Colonic mucosa (tissue), 4 donors: ENCODE measurements around the gene PKD2L2. TPM values are rescaled to one million over a fixed set of nuclear protein-coding genes. Genes with fewer than 3 reads are reported as not detected.

ENCODE experiments used
- DNase-seq: peaks from one replicate; pipeline ENCODE4 v3.0.0-alpha.2; 2020
- H3K27ac ChIP-seq: fragments of 200-600 bp; one replicate; pipeline ENCODE4 v1.8.0; 2021
- H3K27me3 ChIP-seq: fragments of 200-600 bp; one replicate; pipeline ENCODE4 v1.8.0; 2021
- H3K36me3 ChIP-seq: fragments of 200-600 bp; one replicate; pipeline ENCODE4 v1.8.0; 2021
- H3K4me1 ChIP-seq: fragments of 200-600 bp; one replicate; pipeline ENCODE4 v1.8.0; 2021; ENCODE audit warnings: mild to moderate bottlenecking
- H3K4me3 ChIP-seq: fragments of 200-600 bp; one replicate; pipeline ENCODE4 v1.8.0; 2021
- H3K9ac ChIP-seq, 2 donors: one replicate each; pipeline ENCODE4 v1.7.0; 2013; ENCODE audit warnings: control low read depth in 2 of 2, low read depth in 2 of 2, low read length in 2 of 2
- H3K9me3 ChIP-seq: fragments of 200-600 bp; one replicate; pipeline ENCODE4 v1.8.0; 2021
- CTCF ChIP-seq: fragments of 200-600 bp; IDR thresholded peaks from one replicate; pipeline ENCODE4 v1.8.0; 2022; ENCODE audit warnings: antibody characterized with exemption, mild to moderate bottlenecking
- intact Hi-C: fragments of 100-400 bp; cut with DNase I; formaldehyde crosslinking; loops from one replicate; pipeline ENCODE4 v1.14.1; 2022
- total RNA-seq, 2 donors: library from RNA; stranded (reverse); fragmentation: NEBNext Ultra II Directional in 1 of 2; extraction: Animal tissue kit (Norgen Biotek cat#: 25700) in 1 of 2; gene quantifications; one replicate each; pipeline ENCODE4 v1.2.1, GENCODE V29; 2021
- donor health status: healthy.
- donor health status: DM: no; HTN: no; CAD: no.
- donor health status: DM: no; HTN: no; CAD: no.

The PKD2L2 gene
- total RNA-seq, 2 donors from 2014 or later, result not detected

GRCh38 chr5:137894586-137894985 lies 5.3 kb downstream of the PKD2L2 start:
- DNase-seq, result no peak
- H3K4me1 ChIP-seq, result no peaks in the 10 kb centered on the region
- no peaks in the 10 kb centered on the region for H3K36me3 ChIP-seq
- H3K4me3 ChIP-seq, result no peak overlapping the region
- no peak for TF ChIP-seq CTCF
- no peaks in the 10 kb centered on the region for H3K9me3 ChIP-seq
- H3K27ac ChIP-seq, result no peak overlapping the region
- intact Hi-C loops, result no loop called here
- no peak overlapping the region for H3K9ac ChIP-seq
- H3K27me3 ChIP-seq, result no peaks in the 10 kb centered on the region

DNA sequence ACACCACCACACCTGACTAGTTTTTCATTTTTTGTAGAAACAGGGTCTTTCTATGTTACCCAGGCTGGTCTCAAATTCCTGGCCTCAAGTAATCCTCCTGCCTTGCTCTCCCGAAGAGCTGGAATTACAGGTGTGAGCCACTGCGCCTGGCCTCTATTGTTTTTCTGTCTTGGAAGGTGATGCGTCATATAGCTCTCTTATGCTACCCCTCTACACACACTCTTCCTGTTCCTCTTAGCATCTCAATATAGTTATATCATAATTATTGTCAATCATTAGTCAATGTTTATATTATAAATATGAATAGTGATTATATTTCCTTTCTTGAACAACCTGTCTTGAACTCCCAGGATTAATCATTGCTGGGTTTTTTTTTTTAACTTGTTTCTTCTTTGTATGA lies 7.3 kb downstream of the PKD2L2 start:
- no peaks in the 10 kb centered on the region for H3K9me3 ChIP-seq
- no peak for TF ChIP-seq CTCF
- H3K4me3 ChIP-seq, result no peak overlapping the region
- DNase-seq, result no peak
- no peaks in the 10 kb centered on the region for H3K4me1 ChIP-seq
- H3K27ac ChIP-seq, result no peak overlapping the region
- no peaks in the 10 kb centered on the region for H3K36me3 ChIP-seq
- no peaks in the 10 kb centered on the region for H3K27me3 ChIP-seq
- no peak overlapping the region for H3K9ac ChIP-seq
- intact Hi-C loops, result no loop called here

- Histone ChIP-seq H3K9me3 (no peaks in the 10 kb centered on the region), H3K27ac (no peak overlapping the region), H3K9ac (no peak overlapping the region), H3K36me3 (no peaks in the 10 kb centered on the region), H3K4me1 (no peaks in the 10 kb centered on the region), H3K4me3 (no peak overlapping the region), H3K27me3 (no peaks in the 10 kb centered on the region)
- TF ChIP-seq CTCF, result no peak
- no peak for DNase-seq
- intact Hi-C loops, result no loop called here
Measured at GRCh38 chr5:137899493-137899892, 10.2 kb downstream of the PKD2L2 start.

DNA sequence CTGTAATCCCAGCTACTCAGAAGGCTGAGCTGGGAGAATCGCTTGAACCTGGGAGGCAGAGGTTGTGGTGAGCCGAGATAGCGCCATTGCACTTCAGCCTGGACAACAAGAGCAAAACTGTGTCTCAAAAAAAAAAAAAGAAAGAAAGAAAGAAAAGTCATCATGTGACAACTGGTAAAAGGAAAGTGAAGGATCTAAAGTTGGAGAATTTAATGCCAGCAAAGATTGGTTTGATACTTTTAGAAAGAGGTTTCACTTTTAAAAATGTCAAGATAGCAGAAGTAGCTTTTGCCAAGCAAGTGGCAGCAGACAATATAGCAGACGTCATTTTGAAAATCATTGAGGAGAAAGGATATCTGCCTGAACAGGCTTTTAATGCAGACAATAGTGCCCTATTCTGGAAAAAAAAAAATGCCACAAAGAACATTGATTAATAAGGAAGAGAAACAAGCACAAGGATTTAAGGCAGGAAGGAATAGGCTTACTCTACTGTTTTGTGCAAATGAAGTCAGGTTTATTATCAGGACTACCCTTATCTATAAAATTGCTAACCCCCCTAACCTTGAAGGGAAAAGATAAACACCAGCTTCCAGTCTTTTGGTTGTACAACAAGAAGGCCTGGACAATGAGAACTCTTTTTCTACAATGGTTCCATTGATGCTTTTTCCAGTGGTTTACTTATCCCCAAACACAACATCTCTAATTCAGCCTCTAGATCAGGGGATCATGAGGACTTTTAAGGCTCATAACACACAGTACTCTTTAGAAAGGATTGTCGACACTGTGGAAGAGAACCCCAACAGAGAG lies 12.0 kb downstream of the PKD2L2 start:
- intact Hi-C loops, result no loop called here
- no peak overlapping the region for H3K4me3 ChIP-seq

GRCh38 chr5:137902408-137903133 lies 13.3 kb downstream of the PKD2L2 start:
- no peak for TF ChIP-seq CTCF

More for the DNA sequence above, 12.0 kb downstream of the PKD2L2 start:
- H3K9me3 ChIP-seq, result no peaks in the 10 kb centered on the region
- H3K36me3 ChIP-seq, result no peaks in the 10 kb centered on the region
- H3K4me1 ChIP-seq, result no peaks in the 10 kb centered on the region
- H3K9ac ChIP-seq, result no peak overlapping the region
- H3K27me3 ChIP-seq, result no peaks in the 10 kb centered on the region
- no peak for TF ChIP-seq CTCF
- no peak for DNase-seq
- no peak overlapping the region for H3K27ac ChIP-seq

More at GRCh38 chr5:137902408-137903133, 13.3 kb downstream of the PKD2L2 start:
- no peaks in the 10 kb centered on the region for H3K27me3 ChIP-seq
- H3K27ac ChIP-seq, result no peak overlapping the region
- no peaks in the 10 kb centered on the region for H3K36me3 ChIP-seq
- intact Hi-C loops, result no loop called here
- H3K4me1 ChIP-seq, result no peaks in the 10 kb centered on the region
- DNase-seq, result no peak
- no peak overlapping the region for H3K4me3 ChIP-seq
- no peak overlapping the region for H3K9ac ChIP-seq
- no peaks in the 10 kb centered on the region for H3K9me3 ChIP-seq
